HepG2 (cell line): Measurements from ENCODE around the gene NBEA. TPM values are rescaled to one million over a fixed set of nuclear protein-coding genes. Genes with fewer than 3 reads are reported as not detected.

Source experiments
- ATAC-seq: fragments of 200-7000 bp; cut with Tn5 transposase; 3 replicates; pipeline ENCODE4 v1.9.1; 2020; ENCODE audit warnings: mild to moderate bottlenecking, moderate library complexity
- BruUV-seq: library from RNA; stranded (reverse); fragments of 400-500 nt; replicated peaks from 2 replicates; lab custom pipeline; 2021; lab: Mats Ljungman, UMichigan
- CTCF ChIA-PET: fragments of 300-600 bp; formaldehyde crosslinking; extraction: SDS; loops from one replicate; lab custom pipeline; 2021; ENCODE audit warnings: low total read pairs, inconsistent platforms, low intra/inter-chr PET ratio; lab: Yijun Ruan, JAX
- POLR2A ChIA-PET: fragments of 350-600 bp; sonication (Branson Sonifier 250); formaldehyde crosslinking; loops from one replicate; lab custom pipeline; 2020; ENCODE audit warnings: antibody characterized with exemption, inconsistent platforms; lab: Yijun Ruan, JAX
- DNase-seq: peaks from one replicate; pipeline ENCODE4 v3.0.0-alpha.2; 2015; ENCODE audit warnings: low spot score
- FAIRE-seq: peaks from 3 replicates; lab custom pipeline; 2011; peaks lifted over from hg19 to GRCh38; lab: Jason Lieb, UNC
- H2AFZ ChIP-seq: one replicate; pipeline ENCODE4 v1.6.1; 2011; ENCODE audit warnings: low read length, inconsistent platforms
- H3K27ac ChIP-seq: fragments of 300-600 bp; 3 replicates; pipeline ENCODE4 v1.8.0; 2011; ENCODE audit warnings: mixed run types, mild to moderate bottlenecking, mixed read lengths, low read length, inconsistent platforms; ENCODE audit not compliant: insufficient read depth; ENCODE audit errors: extremely low read length
- H3K27me3 ChIP-seq, 2 experiments: fragments of 200-600 bp in 1 of 2; 2 replicates in 1 of 2; 3 replicates in 1 of 2; pipeline versions ENCODE4 v1.6.0 to v1.8.0; 2011; ENCODE audit warnings: low read length in 2 of 2, mild to moderate bottlenecking in 2 of 2, moderate library complexity in 2 of 2, inconsistent platforms in 1 of 2; ENCODE audit not compliant: insufficient read depth in 2 of 2, control insufficient read depth in 1 of 2
- H3K36me3 ChIP-seq, 2 experiments: fragments of 200-600 bp in 1 of 2; replicated peaks in 1 of 2; 2 replicates in 1 of 2; 3 replicates in 1 of 2; pipeline versions ENCODE4 v1.5.1 to v1.8.0; 2011; ENCODE audit warnings: low read length in 2 of 2, inconsistent platforms in 1 of 2; ENCODE audit not compliant: insufficient read depth in 2 of 2, control insufficient read depth in 1 of 2
- H3K4me1 ChIP-seq: 2 replicates; pipeline ENCODE4 v1.5.1; 2012; ENCODE audit warnings: low read length, inconsistent platforms; ENCODE audit not compliant: insufficient read depth
- H3K4me2 ChIP-seq: 2 replicates; pipeline ENCODE4 v1.6.0; 2011; ENCODE audit warnings: low read depth, low read length, inconsistent platforms
- H3K4me3 ChIP-seq, 3 experiments: fragments of 200-600 bp in 1 of 3; sonication (generic), shearing (Covaris generic) in 1 of 3; replicated peaks in 1 of 3; 2 replicates each; pipeline ENCODE4 v1.5.1; 2011 to 2016; ENCODE audit warnings: low read length in 3 of 3, inconsistent platforms in 2 of 3, low read depth in 2 of 3, mild to moderate bottlenecking in 2 of 3, control low read depth in 1 of 3, mixed read lengths in 1 of 3; ENCODE audit not compliant: insufficient read depth in 1 of 3
- H3K79me2 ChIP-seq: one replicate; pipeline ENCODE4 v1.6.1; 2011; ENCODE audit warnings: low read length, inconsistent platforms; ENCODE audit not compliant: insufficient read depth
- H3K9ac ChIP-seq: 2 replicates; pipeline ENCODE4 v1.6.0; 2011; ENCODE audit warnings: mild to moderate bottlenecking, low read depth, low read length, inconsistent platforms; ENCODE audit not compliant: insufficient read depth
- H3K9me3 ChIP-seq: 2 replicates; pipeline ENCODE4 v1.5.1; 2012; ENCODE audit warnings: mild to moderate bottlenecking, low read length
- H4K20me1 ChIP-seq: 2 replicates; pipeline ENCODE4 v1.6.0; 2011; ENCODE audit warnings: inconsistent platforms, mild to moderate bottlenecking, low read length, moderate library complexity; ENCODE audit not compliant: insufficient read depth
- BCL3 ChIP-seq: sonication (generic); formaldehyde crosslinking; IDR thresholded peaks from 2 replicates; pipeline ENCODE4 v1.5.1; 2020; ENCODE audit warnings: mild to moderate bottlenecking, missing genetic modification reagents, moderate library complexity
- DR1 ChIP-seq: sonication (generic); formaldehyde crosslinking; IDR thresholded peaks from 2 replicates; pipeline ENCODE4 v1.8.0; 2021; ENCODE audit warnings: mild to moderate bottlenecking, missing genetic modification reagents, inconsistent platforms
- KDM6A ChIP-seq: IDR thresholded peaks from 2 replicates; pipeline ENCODE4 v1.6.1; 2016; ENCODE audit warnings: low read depth
- POGZ ChIP-seq: sonication (generic); formaldehyde crosslinking; IDR thresholded peaks from 2 replicates; pipeline ENCODE4 v1.4.0; 2020; ENCODE audit warnings: mild to moderate bottlenecking, missing genetic modification reagents
- ZNF83 ChIP-seq: sonication (generic); formaldehyde crosslinking; IDR thresholded peaks from 2 replicates; pipeline ENCODE4 v1.4.0; 2020; ENCODE audit warnings: missing genetic modification reagents, mild to moderate bottlenecking, borderline replicate concordance
- whole genome bisulfite sequencing: methylation state at CpG from one replicate; pipeline ENCODE4 v1.1.6; 2017; ENCODE audit warnings: low lambda C conversion rate; 5-methylcytosine and 5-hydroxymethylcytosine counted together
- in situ Hi-C: cut with HindIII; loops from 2 replicates; pipeline ENCODE4 v1.10.0; 2017; ENCODE audit warnings: low pct_unique_long_range_greater_than_20kb; ENCODE audit not compliant: extremely low pct_ligation_motif_present
- intact Hi-C: fragments of 100-400 bp; cut with micrococcal nuclease; formaldehyde crosslinking; loops from one replicate; pipeline ENCODE4 v1.10.0; 2022; ENCODE audit not compliant: unreplicated experiment
- polyA plus RNA-seq, 8 experiments: library from polyadenylated mRNA; depleted of rRNA in 3 of 8; stranded (reverse) in 7 of 8; unstranded in 1 of 8; fragments of >200 nt; fragmentation: Illumina TruSeq in 4 of 8; extraction: Trizol in 4 of 8; gene quantifications; 2 replicates each; pipeline versions ENCODE4 v1.2.1 to v1.2.3, GENCODE V29; 2011 to 2016; ENCODE audit warnings: low read depth in 4 of 8, missing spikeins in 1 of 8, mixed read lengths in 1 of 8; ENCODE audit not compliant: insufficient read depth in 1 of 8
- total RNA-seq, 5 experiments: library from RNA; depleted of rRNA; stranded (reverse); fragments of >200 nt; fragmentation: Illumina TruSeq; extraction: Trizol; gene quantifications; 2 replicates each; pipeline ENCODE4 v1.2.3, GENCODE V29; 2016; ENCODE audit warnings: low read depth in 1 of 5
- TF ChIP-seq, protein P1 (sequence below): sonication (generic); formaldehyde crosslinking; IDR thresholded peaks from 2 replicates; pipeline ENCODE4 v1.4.0; 2020; ENCODE audit warnings: mild to moderate bottlenecking, missing genetic modification reagents
- TF ChIP-seq, protein P2 (sequence below): sonication (generic); formaldehyde crosslinking; IDR thresholded peaks from 2 replicates; pipeline ENCODE4 v1.9.0; 2022; ENCODE audit warnings: missing genetic modification reagents, mild to moderate bottlenecking, borderline replicate concordance
- TF ChIP-seq, protein P3 (sequence below): sonication (generic); formaldehyde crosslinking; IDR thresholded peaks from 2 replicates; pipeline ENCODE4 v1.8.1; 2023; ENCODE audit warnings: mild to moderate bottlenecking, missing genetic modification reagents, borderline replicate concordance
- TF ChIP-seq, protein P4 (sequence below): sonication (generic); formaldehyde crosslinking; IDR thresholded peaks from 2 replicates; pipeline ENCODE4 v1.9.0; 2021; ENCODE audit warnings: missing genetic modification reagents, mild to moderate bottlenecking, borderline replicate concordance

The NBEA gene
- total and polyA plus RNA-seq, 2 of the 13 experiments (the other 11 are each of a cell fraction or from before 2014, with no cell fraction given): 2.7 to 2.8 TPM

DNA sequence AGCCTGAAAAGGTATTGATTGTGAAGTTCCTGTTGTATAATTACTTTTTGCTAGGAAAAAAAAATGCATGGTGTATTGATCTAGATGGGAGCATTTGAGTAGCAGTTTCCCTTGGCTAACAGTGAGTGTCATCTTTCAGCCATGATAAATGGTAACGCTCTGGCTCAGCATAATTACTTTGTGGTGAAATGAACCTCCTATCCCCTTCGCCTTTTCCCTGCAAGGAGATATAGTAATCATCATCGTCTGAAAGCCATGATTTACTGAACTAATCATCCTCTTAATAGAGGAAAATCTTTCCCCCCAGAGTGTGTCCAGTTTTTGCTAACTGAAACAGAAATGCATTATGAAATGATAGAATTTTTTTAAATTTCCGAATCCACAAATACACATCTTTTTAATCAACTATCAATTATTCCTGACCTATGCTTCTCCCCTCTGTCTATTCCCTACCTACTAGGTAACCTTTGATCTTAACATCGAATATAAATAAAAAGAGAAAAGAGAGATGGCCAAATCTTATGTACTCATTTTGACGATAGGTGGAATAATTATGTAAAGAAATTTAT is 445.7 kb downstream of the NBEA start (continued):
- TF ChIP-seq, protein P1, sequence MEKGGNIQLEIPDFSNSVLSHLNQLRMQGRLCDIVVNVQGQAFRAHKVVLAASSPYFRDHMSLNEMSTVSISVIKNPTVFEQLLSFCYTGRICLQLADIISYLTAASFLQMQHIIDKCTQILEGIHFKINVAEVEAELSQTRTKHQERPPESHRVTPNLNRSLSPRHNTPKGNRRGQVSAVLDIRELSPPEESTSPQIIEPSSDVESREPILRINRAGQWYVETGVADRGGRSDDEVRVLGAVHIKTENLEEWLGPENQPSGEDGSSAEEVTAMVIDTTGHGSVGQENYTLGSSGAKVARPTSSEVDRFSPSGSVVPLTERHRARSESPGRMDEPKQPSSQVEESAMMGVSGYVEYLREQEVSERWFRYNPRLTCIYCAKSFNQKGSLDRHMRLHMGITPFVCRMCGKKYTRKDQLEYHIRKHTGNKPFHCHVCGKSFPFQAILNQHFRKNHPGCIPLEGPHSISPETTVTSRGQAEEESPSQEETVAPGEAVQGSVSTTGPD (CRISPR knock-in tag): no peak

DNA sequence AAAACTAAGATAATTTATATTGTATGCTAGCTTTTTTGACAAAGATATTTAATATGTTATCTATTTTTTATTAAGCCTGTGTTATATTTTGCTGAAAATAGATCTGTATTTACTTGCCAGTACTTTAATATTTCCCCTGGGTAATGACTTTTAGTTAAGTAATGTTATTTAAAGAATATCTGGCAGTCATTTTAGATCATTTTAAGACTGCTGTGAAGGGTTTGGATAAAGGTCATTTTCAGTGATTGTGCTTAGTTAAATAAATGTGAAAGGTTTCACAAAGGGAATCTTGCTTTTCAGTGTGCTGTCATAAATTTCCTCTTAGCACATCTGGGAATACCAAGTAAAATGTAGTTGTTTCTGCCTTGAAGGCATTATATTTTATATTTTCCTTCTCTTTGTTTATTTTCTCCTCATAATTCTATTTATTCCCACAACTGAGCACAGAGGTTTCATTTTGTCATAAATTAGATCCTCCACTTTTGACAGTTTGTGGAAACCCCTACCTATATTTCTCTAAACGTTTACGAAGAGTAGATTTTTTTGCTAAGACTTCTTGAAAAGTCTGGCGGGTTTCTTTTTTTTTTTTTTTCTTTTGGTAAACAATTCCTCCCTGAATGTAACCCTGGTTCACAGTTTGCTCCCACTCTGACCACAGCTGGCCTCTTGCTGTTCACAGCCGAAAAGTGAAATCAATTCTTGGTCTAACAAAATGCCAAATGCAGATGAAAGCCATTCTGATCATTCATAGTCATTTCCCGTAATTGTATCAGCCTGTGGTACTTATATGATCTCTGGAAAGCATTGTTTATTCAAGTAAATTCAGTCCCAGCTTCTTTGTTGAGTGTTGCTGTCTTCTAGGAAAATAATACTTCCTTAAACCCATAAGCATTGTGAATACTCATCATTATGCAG is 446.6 kb downstream of the NBEA start:
- no peak for FAIRE-seq
- BruUV-seq: no TSS peak

More for the DNA sequence above, 446.6 kb downstream of the NBEA start:
- H3K27ac ChIP-seq: no peak overlapping the region
- no peak overlapping the region for H2AFZ ChIP-seq
- H3K9ac ChIP-seq: no peak overlapping the region
- ATAC-seq (0 out of 3 replicates have a peak, but pooled peaks have one; percentile 35), DNase-seq (no peak)
- H3K9me3 ChIP-seq: no peaks in the 10 kb centered on the region
- no peak overlapping the region for H3K4me3 ChIP-seq
- peaks cover 12% of the 10 kb centered on the region; the same call in 1 of the 2 replicates for H3K4me1 ChIP-seq
- ChIA-PET CTCF (no interaction called here), POLR2A (no interaction called here)
- no peaks in the 10 kb centered on the region for H3K79me2 ChIP-seq
- no peaks in the 10 kb centered on the region for H3K27me3 ChIP-seq
- no peaks in the 10 kb centered on the region for H3K36me3 ChIP-seq
- in situ Hi-C loops: no loop called here
- TF ChIP-seq DR1 (CRISPR knock-in tag): no peak
- TF ChIP-seq POGZ (CRISPR knock-in tag): no peak
- no peak for TF ChIP-seq KDM6A (CRISPR knock-in tag)
- no peak for TF ChIP-seq ZNF83 (CRISPR knock-in tag)
- TF ChIP-seq, protein P2, sequence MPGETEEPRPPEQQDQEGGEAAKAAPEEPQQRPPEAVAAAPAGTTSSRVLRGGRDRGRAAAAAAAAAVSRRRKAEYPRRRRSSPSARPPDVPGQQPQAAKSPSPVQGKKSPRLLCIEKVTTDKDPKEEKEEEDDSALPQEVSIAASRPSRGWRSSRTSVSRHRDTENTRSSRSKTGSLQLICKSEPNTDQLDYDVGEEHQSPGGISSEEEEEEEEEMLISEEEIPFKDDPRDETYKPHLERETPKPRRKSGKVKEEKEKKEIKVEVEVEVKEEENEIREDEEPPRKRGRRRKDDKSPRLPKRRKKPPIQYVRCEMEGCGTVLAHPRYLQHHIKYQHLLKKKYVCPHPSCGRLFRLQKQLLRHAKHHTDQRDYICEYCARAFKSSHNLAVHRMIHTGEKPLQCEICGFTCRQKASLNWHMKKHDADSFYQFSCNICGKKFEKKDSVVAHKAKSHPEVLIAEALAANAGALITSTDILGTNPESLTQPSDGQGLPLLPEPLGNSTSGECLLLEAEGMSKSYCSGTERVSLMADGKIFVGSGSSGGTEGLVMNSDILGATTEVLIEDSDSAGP (CRISPR knock-in tag): no peak
- TF ChIP-seq, protein P3, sequence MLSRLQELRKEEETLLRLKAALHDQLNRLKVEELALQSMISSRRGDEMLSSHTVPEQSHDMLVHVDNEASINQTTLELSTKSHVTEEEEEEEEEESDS (CRISPR knock-in tag): no peak
- TF ChIP-seq, protein P4, sequence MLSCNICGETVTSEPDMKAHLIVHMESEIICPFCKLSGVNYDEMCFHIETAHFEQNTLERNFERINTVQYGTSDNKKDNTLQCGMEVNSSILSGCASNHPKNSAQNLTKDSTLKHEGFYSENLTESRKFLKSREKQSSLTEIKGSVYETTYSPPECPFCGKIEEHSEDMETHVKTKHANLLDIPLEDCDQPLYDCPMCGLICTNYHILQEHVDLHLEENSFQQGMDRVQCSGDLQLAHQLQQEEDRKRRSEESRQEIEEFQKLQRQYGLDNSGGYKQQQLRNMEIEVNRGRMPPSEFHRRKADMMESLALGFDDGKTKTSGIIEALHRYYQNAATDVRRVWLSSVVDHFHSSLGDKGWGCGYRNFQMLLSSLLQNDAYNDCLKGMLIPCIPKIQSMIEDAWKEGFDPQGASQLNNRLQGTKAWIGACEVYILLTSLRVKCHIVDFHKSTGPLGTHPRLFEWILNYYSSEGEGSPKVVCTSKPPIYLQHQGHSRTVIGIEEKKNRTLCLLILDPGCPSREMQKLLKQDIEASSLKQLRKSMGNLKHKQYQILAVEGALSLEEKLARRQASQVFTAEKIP (CRISPR knock-in tag): no peak
- TF ChIP-seq BCL3 (CRISPR knock-in tag): no peak
- intact Hi-C loops: loop anchor here (5.0 kb wide), 1 partner anchor 106 kb away; no protein-coding TSS in a partner anchor
- no peaks in the 10 kb centered on the region for H4K20me1 ChIP-seq
- 12% methylated on average over 5 of the region's 5 CpGs for WGBS
- H3K4me2 ChIP-seq: 0 out of 2 replicates have a peak overlapping the region, but pooled peaks have one; percentile 10
